Measurements from ENCODE around the gene LPO.

- no peak for TF ChIP-seq POLR2A (IDR thresholded peaks at IDR 0.05)
- no peak for TF ChIP-seq CTCF (IDR thresholded peaks at IDR 0.05)
Observed at GRCh38 chr17:58312021-58312630, 73.7 kb downstream of the LPO start.

Data from body of pancreas (tissue), 4 donors.